GM18517 (cell line): ENCODE measurements around the gene ANKFY1.

Experiments
- ATAC-seq: cut with Tn5 transposase; IDR thresholded peaks from one replicate; pipeline ENCODE4 v1.9.1; 2021; ENCODE audit warnings: mild to moderate bottlenecking, moderate library complexity; ENCODE audit not compliant: unreplicated experiment

ANKFY1 gene

GRCh38 chr17:4263282-4264215 is at the start of gene ANKFY1:
TSS of gene ANKFY1 (minus strand) at chr17:4263979. CDS start at chr17:4263941, 38 bp downstream.
- peak; percentile 74 for ATAC-seq

GRCh38 chr17:4310354-4311060 is 46.7 kb upstream of the ANKFY1 start:
- ATAC-seq: no peak

- ATAC-seq: no peak
Measured at GRCh38 chr17:4309897-4310296, 46.1 kb upstream of the ANKFY1 start.

- no peak for ATAC-seq
Measured at GRCh38 chr17:4307179-4307930, 43.6 kb upstream of the ANKFY1 start.

- no peak for ATAC-seq
Measured at GRCh38 chr17:4305224-4305623, 41.4 kb upstream of the ANKFY1 start.

- ATAC-seq: no peak
Measured at GRCh38 chr17:4304417-4305027, 40.7 kb upstream of the ANKFY1 start.

GRCh38 chr17:4301066-4301465 is 37.3 kb upstream of the ANKFY1 start:
- no peak for ATAC-seq

- no peak for ATAC-seq
Measured at GRCh38 chr17:4297351-4297750, 33.6 kb upstream of the ANKFY1 start.

GRCh38 chr17:4295686-4296085 is 31.9 kb upstream of the ANKFY1 start:
- ATAC-seq: no peak

GRCh38 chr17:4293572-4293971 is 29.8 kb upstream of the ANKFY1 start:
- no peak for ATAC-seq

- no peak for ATAC-seq
Measured at GRCh38 chr17:4287710-4288109, 23.9 kb upstream of the ANKFY1 start.

- no peak for ATAC-seq
Measured at GRCh38 chr17:4276514-4276913, 12.7 kb upstream of the ANKFY1 start.

GRCh38 chr17:4272972-4273368 is 9.2 kb upstream of the ANKFY1 start:
- no peak for ATAC-seq

- no peak for ATAC-seq
Measured at GRCh38 chr17:4272213-4272971, 8.6 kb upstream of the ANKFY1 start.

- ATAC-seq: no peak
Measured at GRCh38 chr17:4270736-4271135, 7.0 kb upstream of the ANKFY1 start.

GRCh38 chr17:4269915-4270314 is 6.1 kb upstream of the ANKFY1 start:
- ATAC-seq: no peak

- ATAC-seq: no peak
Measured at GRCh38 chr17:4267402-4267801, 3.6 kb upstream of the ANKFY1 start.

- ATAC-seq: no peak
Measured at GRCh38 chr17:4266550-4266949, 2.8 kb upstream of the ANKFY1 start.

- ATAC-seq: no peak
Measured at GRCh38 chr17:4262703-4263102, 1.1 kb downstream of the ANKFY1 start.

GRCh38 chr17:4261452-4261851 is 2.3 kb downstream of the ANKFY1 start:
- ATAC-seq: no peak
